Gastrocnemius medialis (tissue), 4 donors: Measurements from ENCODE around the gene RPP30. TPM values are rescaled to one million over a fixed set of nuclear protein-coding genes. Genes with fewer than 3 reads are reported as not detected.

Experiments used
- ATAC-seq, 2 donors: fragments of 150-250 bp; one replicate each; pipeline ENCODE4 v1.9.1; 2016
- DNase-seq, 2 donors: peaks; one replicate each; pipeline ENCODE4 v3.0.0-alpha.2; 2019
- H3K27ac ChIP-seq, 4 donors: fragments of 200-600 bp; sonication (generic); 1 replicate in 1 of 4; 2 replicates in 3 of 4; pipeline ENCODE4 v1.5.1; 2016 to 2018; ENCODE audit warnings: mild to moderate bottlenecking in 2 of 4, moderate library complexity in 1 of 4
- H3K27me3 ChIP-seq, 3 donors: fragments of 200-600 bp; sonication (generic) in 2 of 3; 1 replicate in 1 of 3; 2 replicates in 2 of 3; pipeline versions ENCODE4 v1.5.1 to v1.6.0; 2016 to 2019; ENCODE audit warnings: mild to moderate bottlenecking in 1 of 3, moderate library complexity in 1 of 3
- H3K36me3 ChIP-seq, 2 donors: fragments of 200-600 bp; sonication (generic) in 1 of 2; one replicate each; pipeline ENCODE4 v1.5.1; 2017 to 2018
- H3K4me1 ChIP-seq, 2 donors: fragments of 200-600 bp; sonication (generic) in 1 of 2; one replicate each; pipeline ENCODE4 v1.5.1; 2016 to 2017; ENCODE audit warnings: mild to moderate bottlenecking in 2 of 2
- H3K4me3 ChIP-seq, 4 donors: fragments of 200-600 bp; sonication (generic) in 3 of 4; 1 replicate in 1 of 4; 2 replicates in 3 of 4; pipeline ENCODE4 v1.5.1; 2016 to 2019; ENCODE audit warnings: mild to moderate bottlenecking in 2 of 4
- H3K9me3 ChIP-seq, 3 donors: fragments of 200-600 bp; sonication (generic) in 2 of 3; 1 replicate in 1 of 3; 2 replicates in 2 of 3; pipeline ENCODE4 v1.5.1; 2016 to 2019
- POLR2A ChIP-seq, 2 donors: fragments of 450-650 bp; IDR thresholded peaks; one replicate each; pipeline ENCODE4 v1.6.1; 2017; ENCODE audit warnings: antibody characterized with exemption in 2 of 2, mild to moderate bottlenecking in 2 of 2, moderate library complexity in 2 of 2
- in situ Hi-C, 4 donors: fragments of 200-750 bp; cut with MboI; loops; one replicate each; pipeline versions ENCODE4 v1.15.0 to v1.8.0; 2017; ENCODE audit warnings: low sequenced_read_pairs in 4 of 4
- intact Hi-C: fragments of 100-400 bp; cut with DNase I; formaldehyde crosslinking; loops from one replicate; pipeline ENCODE4 v1.15.1; 2023; ENCODE audit warnings: low total_unique reads
- total RNA-seq, 4 donors: library from RNA; depleted of rRNA; stranded (reverse); fragments of >200 nt; gene quantifications; one replicate each; pipeline versions ENCODE4 v1.1.0 to v1.2.3, GENCODE V29; 2016
- TF ChIP-seq, protein P1 (sequence below), 5 experiments: fragments of 450-650 bp in 3 of 5; fragments of 200-600 bp in 2 of 5; sonication (generic) in 2 of 5; IDR thresholded peaks in 4 of 5; conservative IDR thresholded peaks in 1 of 5; 1 replicate in 4 of 5; 2 replicates in 1 of 5; pipeline ENCODE4 v1.5.1; 2016 to 2019; ENCODE audit warnings: antibody characterized with exemption in 5 of 5, mild to moderate bottlenecking in 3 of 5, moderate library complexity in 3 of 5

RPP30 gene
- total RNA-seq, 4 donors from 2014 or later, result 20.4 to 44.9 (median 31.3) TPM

- Histone ChIP-seq H3K27me3 (no peaks in the 10 kb centered on the region), H3K27ac (peak overlapping the region; percentile 54 to 81 (median 69)), H3K9me3 (no peaks in the 10 kb centered on the region), H3K4me3 (peak overlapping the region in 2 of 4 donors; percentile 19 to 29), H3K4me1 (peaks cover 20 to 27% of the 10 kb centered on the region in 2 donors), H3K36me3 (no peaks in the 10 kb centered on the region)
- peak in 1 of 2 donors; percentile 74 for DNase-seq
- ATAC-seq, result peak; percentile 87 to 91
- intact Hi-C loops (no loop called here), in situ Hi-C loops (no loop called here)
- TF ChIP-seq, protein P1, sequence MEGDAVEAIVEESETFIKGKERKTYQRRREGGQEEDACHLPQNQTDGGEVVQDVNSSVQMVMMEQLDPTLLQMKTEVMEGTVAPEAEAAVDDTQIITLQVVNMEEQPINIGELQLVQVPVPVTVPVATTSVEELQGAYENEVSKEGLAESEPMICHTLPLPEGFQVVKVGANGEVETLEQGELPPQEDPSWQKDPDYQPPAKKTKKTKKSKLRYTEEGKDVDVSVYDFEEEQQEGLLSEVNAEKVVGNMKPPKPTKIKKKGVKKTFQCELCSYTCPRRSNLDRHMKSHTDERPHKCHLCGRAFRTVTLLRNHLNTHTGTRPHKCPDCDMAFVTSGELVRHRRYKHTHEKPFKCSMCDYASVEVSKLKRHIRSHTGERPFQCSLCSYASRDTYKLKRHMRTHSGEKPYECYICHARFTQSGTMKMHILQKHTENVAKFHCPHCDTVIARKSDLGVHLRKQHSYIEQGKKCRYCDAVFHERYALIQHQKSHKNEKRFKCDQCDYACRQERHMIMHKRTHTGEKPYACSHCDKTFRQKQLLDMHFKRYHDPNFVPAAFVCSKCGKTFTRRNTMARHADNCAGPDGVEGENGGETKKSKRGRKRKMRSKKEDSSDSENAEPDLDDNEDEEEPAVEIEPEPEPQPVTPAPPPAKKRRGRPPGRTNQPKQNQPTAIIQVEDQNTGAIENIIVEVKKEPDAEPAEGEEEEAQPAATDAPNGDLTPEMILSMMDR (IDR thresholded peaks at IDR 0.05 in 4 of 5, conservative IDR thresholded peaks at IDR 0.05 in 1 of 5), result no peak
- no peak for TF ChIP-seq POLR2A (IDR thresholded peaks at IDR 0.05)
These were observed 58.5 kb downstream of the RPP30 start for GRCh38 chr10:90930070-90930837.

- no peaks in the 10 kb centered on the region for H3K9me3 ChIP-seq
- in situ Hi-C loops (no loop called here), intact Hi-C loops (no loop called here)
- ATAC-seq, result peak; percentile 37 to 61
- H3K36me3 ChIP-seq, result no peaks in the 10 kb centered on the region
- TF ChIP-seq, protein P1 (IDR thresholded peaks at IDR 0.05 in 4 of 5, conservative IDR thresholded peaks at IDR 0.05 in 1 of 5), result no peak
- no peak for TF ChIP-seq POLR2A (IDR thresholded peaks at IDR 0.05)
- DNase-seq, result peak in 1 of 2 donors; percentile 24
- peak overlapping the region in 1 of 4 donors; percentile 29 for H3K4me3 ChIP-seq
- H3K27ac ChIP-seq, result peak overlapping the region; percentile 54 to 81 (median 69)
- H3K4me1 ChIP-seq, result peaks cover 20 to 27% of the 10 kb centered on the region in 2 donors
- no peaks in the 10 kb centered on the region for H3K27me3 ChIP-seq
These were observed 59.4 kb downstream of the RPP30 start for GRCh38 chr10:90930971-90931871.

- H3K27ac ChIP-seq, result no peak overlapping the region
- no peaks in the 10 kb centered on the region for H3K36me3 ChIP-seq
- intact Hi-C loops (no loop called here), in situ Hi-C loops (no loop called here)
- H3K9me3 ChIP-seq, result no peaks in the 10 kb centered on the region
- H3K4me1 ChIP-seq, result peaks cover 5 to 10% of the 10 kb centered on the region in 2 donors
- TF ChIP-seq, protein P1 (IDR thresholded peaks at IDR 0.05 in 4 of 5, conservative IDR thresholded peaks at IDR 0.05 in 1 of 5), result no peak
- no peak for TF ChIP-seq POLR2A (IDR thresholded peaks at IDR 0.05)
- ATAC-seq (no peak), DNase-seq (no peak)
- no peak overlapping the region for H3K4me3 ChIP-seq
- no peaks in the 10 kb centered on the region for H3K27me3 ChIP-seq
These were observed 64.0 kb downstream of the RPP30 start for GRCh38 chr10:90935581-90936275.

GRCh38 chr10:90936276-90936659 lies 64.5 kb downstream of the RPP30 start:
- Histone ChIP-seq H3K27ac (no peak overlapping the region), H3K9me3 (no peaks in the 10 kb centered on the region), H3K4me3 (no peak overlapping the region), H3K36me3 (no peaks in the 10 kb centered on the region), H3K4me1 (peaks cover 0 to 5% of the 10 kb centered on the region in 2 donors), H3K27me3 (no peaks in the 10 kb centered on the region)
- intact Hi-C loops (no loop called here), in situ Hi-C loops (no loop called here)
- DNase-seq, result no peak
- ATAC-seq, result no peak
- TF ChIP-seq, protein P1 (IDR thresholded peaks at IDR 0.05 in 4 of 5, conservative IDR thresholded peaks at IDR 0.05 in 1 of 5), result no peak
- no peak for TF ChIP-seq POLR2A (IDR thresholded peaks at IDR 0.05)
